ENCODE results near the gene TSHZ2. TPM values are rescaled to one million over a fixed set of nuclear protein-coding genes. Genes with fewer than 3 reads are reported as not detected.

TSHZ2 gene
- total RNA-seq, 2 donors from 2014 or later: 34.6 to 50.0 TPM

GRCh38 chr20:53278555-53278954 is 306.4 kb downstream of the TSHZ2 start:
- DNase-seq (ENCODE audit: low spot score): no peak
- intact Hi-C loops (cut with DNase I): no loop called here

- DNase-seq (ENCODE audit: low spot score): no peak
- intact Hi-C loops (cut with DNase I): loop anchor here in 1 of 2 donors (2.0 kb wide), 1 partner anchor 261 kb away; no protein-coding TSS in a partner anchor
Measured at GRCh38 chr20:53279735-53280134, 307.6 kb downstream of the TSHZ2 start.

- intact Hi-C loops (cut with DNase I): loop anchor here in 1 of 2 donors (2.0 kb wide), 1 partner anchor 259 kb away; no protein-coding TSS in a partner anchor
- DNase-seq (ENCODE audit: low spot score): no peak
Measured at GRCh38 chr20:53281557-53282117, 309.5 kb downstream of the TSHZ2 start.

GRCh38 chr20:53282217-53282955 is 310.2 kb downstream of the TSHZ2 start:
- no peak for DNase-seq (ENCODE audit: low spot score)
- intact Hi-C loops (cut with DNase I): no loop called here

GRCh38 chr20:53283011-53283410 is 310.9 kb downstream of the TSHZ2 start:
- intact Hi-C loops (cut with DNase I): no loop called here
- no peak for DNase-seq (ENCODE audit: low spot score)

GRCh38 chr20:53283597-53283996 is 311.4 kb downstream of the TSHZ2 start:
- DNase-seq (ENCODE audit: low spot score): no peak
- intact Hi-C loops (cut with DNase I): no loop called here

GRCh38 chr20:53284256-53284655 is 312.1 kb downstream of the TSHZ2 start:
- intact Hi-C loops (cut with DNase I): no loop called here
- no peak for DNase-seq (ENCODE audit: low spot score)

- DNase-seq (ENCODE audit: low spot score): no peak
- intact Hi-C loops (cut with DNase I): loop anchor here in 1 of 2 donors (5.0 kb wide), 1 partner anchor 1068 kb away; no protein-coding TSS in a partner anchor
Measured at GRCh38 chr20:53284696-53285095, 312.5 kb downstream of the TSHZ2 start.

- intact Hi-C loops (cut with DNase I): loop anchor here in 1 of 2 donors (5.0 kb wide), 1 partner anchor 1065 kb away; no protein-coding TSS in a partner anchor
- DNase-seq (ENCODE audit: low spot score): no peak
Measured at GRCh38 chr20:53287357-53288042, 315.3 kb downstream of the TSHZ2 start.

GRCh38 chr20:53291548-53291947 is 319.4 kb downstream of the TSHZ2 start:
- no peak for DNase-seq (ENCODE audit: low spot score)
- intact Hi-C loops (cut with DNase I): no loop called here

- intact Hi-C loops (cut with DNase I): no loop called here
- no peak for DNase-seq (ENCODE audit: low spot score)
Measured at GRCh38 chr20:53292347-53292746, 320.2 kb downstream of the TSHZ2 start.

- no peak for DNase-seq (ENCODE audit: low spot score)
- intact Hi-C loops (cut with DNase I): no loop called here
Measured at GRCh38 chr20:53294804-53295203, 322.6 kb downstream of the TSHZ2 start.

GRCh38 chr20:53296025-53296424 is 323.9 kb downstream of the TSHZ2 start:
- no peak for DNase-seq (ENCODE audit: low spot score)
- intact Hi-C loops (cut with DNase I): no loop called here

- intact Hi-C loops (cut with DNase I): no loop called here
- no peak for DNase-seq (ENCODE audit: low spot score)
Measured at GRCh38 chr20:53296451-53297153, 324.4 kb downstream of the TSHZ2 start.

- no peak for DNase-seq (ENCODE audit: low spot score)
- intact Hi-C loops (cut with DNase I): no loop called here
Measured at GRCh38 chr20:53297154-53297529, 325.0 kb downstream of the TSHZ2 start.

- intact Hi-C loops (cut with DNase I): no loop called here
- DNase-seq (ENCODE audit: low spot score): no peak
Measured at GRCh38 chr20:53298260-53298659, 326.1 kb downstream of the TSHZ2 start.

GRCh38 chr20:53298911-53299310 is 326.8 kb downstream of the TSHZ2 start:
- DNase-seq (ENCODE audit: low spot score): no peak
- intact Hi-C loops (cut with DNase I): no loop called here

- DNase-seq (ENCODE audit: low spot score): no peak
Measured at GRCh38 chr20:53299831-53300230, 327.7 kb downstream of the TSHZ2 start.

GRCh38 chr20:53301869-53302268 is 329.7 kb downstream of the TSHZ2 start:
- intact Hi-C loops (cut with DNase I): no loop called here
- DNase-seq (ENCODE audit: low spot score): no peak

More at GRCh38 chr20:53299831-53300230, 327.7 kb downstream of the TSHZ2 start:
- intact Hi-C loops (cut with DNase I): no loop called here
